A549 (cell line): Measurements from ENCODE around the gene PLXDC1. TPM values are rescaled to one million over a fixed set of nuclear protein-coding genes. Genes with fewer than 3 reads are reported as not detected.
A peak's percentile ranks its signal among the peaks of the same experiment; 100 is the strongest.

Experiments used
- ATAC-seq, 2 experiments: fragments of 200-7000 bp in 1 of 2; fragments of >200 bp in 1 of 2; cut with Nextera tagmentation in 1 of 2; cut with Tn5 transposase in 1 of 2; 3 replicates each; pipeline versions ENCODE4 v1.8.0 to v1.9.1; 2018 to 2020; ENCODE audit warnings: mild to moderate bottlenecking in 1 of 2, moderate library complexity in 1 of 2
- CTCF ChIA-PET: fragments of 300-600 bp; sonication (Branson Sonifier 250); formaldehyde crosslinking; extraction: SDS; loops from one replicate; lab custom pipeline; 2021; ENCODE audit warnings: antibody characterized with exemption, inconsistent platforms; lab: Yijun Ruan, JAX
- POLR2A ChIA-PET: fragments of 350-600 bp; formaldehyde crosslinking; extraction: SDS; loops from one replicate; lab custom pipeline; 2021; ENCODE audit warnings: antibody characterized with exemption, inconsistent platforms; lab: Yijun Ruan, JAX
- DNase-seq, 2 experiments: peaks; one replicate each; pipeline versions ENCODE4 v3.0.0 to v3.0.0-alpha.2; 2011 to 2016; ENCODE audit warnings: low read depth in 1 of 2, low spot score in 1 of 2
- FAIRE-seq: peaks from 2 replicates; lab custom pipeline; 2011; peaks lifted over from hg19 to GRCh38; lab: Jason Lieb, UNC
- H3K27ac ChIP-seq, 2 experiments: fragments of >200 bp; sonication (Bioruptor Twin); formaldehyde crosslinking; 3 replicates each; pipeline ENCODE4 v1.5.1; 2016 to 2017
- H3K4me1 ChIP-seq: fragments of >200 bp; sonication (Bioruptor Twin); formaldehyde crosslinking; 3 replicates; pipeline ENCODE4 v1.6.1; 2016
- H3K4me2 ChIP-seq: fragments of >200 bp; sonication (Bioruptor Twin); formaldehyde crosslinking; 3 replicates; pipeline ENCODE4 v1.6.1; 2016
- H3K4me3 ChIP-seq: fragments of >200 bp; sonication (Bioruptor Twin); formaldehyde crosslinking; 3 replicates; pipeline ENCODE4 v1.5.1; 2016
- H3K9me3 ChIP-seq: fragments of >200 bp; sonication (Bioruptor Twin); formaldehyde crosslinking; 3 replicates; pipeline ENCODE4 v1.6.1; 2016
- CBX2 ChIP-seq: fragments of 200-600 bp; sonication (generic); IDR thresholded peaks from 2 replicates; pipeline ENCODE4 v1.6.1; 2016; ENCODE audit warnings: low read depth, mild to moderate bottlenecking, borderline replicate concordance
- CBX8 ChIP-seq: fragments of 200-600 bp; sonication (generic); IDR thresholded peaks from 2 replicates; pipeline ENCODE4 v1.6.1; 2016
- CEBPB ChIP-seq, 2 experiments: fragments of >200 bp in 1 of 2; sonication (Bioruptor Twin) in 1 of 2; formaldehyde crosslinking in 1 of 2; IDR thresholded peaks; 2 replicates each; pipeline ENCODE4 v1.6.1; 2012 to 2016
- CHD2 ChIP-seq: fragments of 150-350 bp; IDR thresholded peaks from 2 replicates; pipeline ENCODE4 v1.6.1; 2014; ENCODE audit warnings: low read length; ENCODE audit not compliant: partially characterized antibody
- CTCF ChIP-seq: fragments of >200 bp; sonication (Bioruptor Twin); formaldehyde crosslinking; IDR thresholded peaks from 3 replicates; pipeline ENCODE4 v1.5.1; 2016
- EHMT2 ChIP-seq: fragments of 200-600 bp; sonication (generic); IDR thresholded peaks from 2 replicates; pipeline ENCODE4 v1.6.1; 2016; ENCODE audit warnings: antibody characterized with exemption, low read depth, mild to moderate bottlenecking, moderate library complexity
- FOXS1 ChIP-seq: fragments of 250-450 bp; sonication (Bioruptor Pico); IDR thresholded peaks from 2 replicates; pipeline ENCODE4 v1.5.0; 2020; ENCODE audit warnings: mild to moderate bottlenecking, moderate library complexity
- HMGXB4 ChIP-seq: fragments of 250-450 bp; sonication (Bioruptor Pico); IDR thresholded peaks from 2 replicates; pipeline ENCODE4 v1.5.0; 2021; ENCODE audit warnings: mild to moderate bottlenecking, moderate library complexity, borderline replicate concordance
- HOXB13 ChIP-seq: fragments of 250-450 bp; sonication (Bioruptor Pico); IDR thresholded peaks from 2 replicates; pipeline ENCODE4 v1.5.0; 2020; ENCODE audit warnings: low read depth, mild to moderate bottlenecking, moderate library complexity
- KDM1A ChIP-seq: fragments of 200-600 bp; sonication (generic); IDR thresholded peaks from 2 replicates; pipeline ENCODE4 v1.6.1; 2016; ENCODE audit warnings: low read depth, mild to moderate bottlenecking
- MAX ChIP-seq: IDR thresholded peaks from 2 replicates; pipeline ENCODE4 v1.6.1; 2012
- MYC ChIP-seq: IDR thresholded peaks from 2 replicates; pipeline ENCODE4 v1.6.1; 2012; ENCODE audit warnings: mild to moderate bottlenecking, inconsistent platforms, low read length, improper control_type of control experiment, borderline replicate concordance
- NPAS2 ChIP-seq: fragments of 250-450 bp; sonication (Bioruptor Pico); IDR thresholded peaks from 2 replicates; pipeline ENCODE4 v1.8.0; 2022; ENCODE audit warnings: mild to moderate bottlenecking, moderate library complexity, borderline replicate concordance
- PBX3 ChIP-seq: IDR thresholded peaks from 2 replicates; pipeline ENCODE4 v1.6.1; 2012
- RAD21 ChIP-seq, 2 experiments: fragments of >200 bp in 1 of 2; sonication (Bioruptor Twin) in 1 of 2; formaldehyde crosslinking in 1 of 2; IDR thresholded peaks in 1 of 2; conservative IDR thresholded peaks in 1 of 2; 2 replicates in 1 of 2; 3 replicates in 1 of 2; pipeline ENCODE4 v1.6.1; 2012 to 2018; ENCODE audit warnings: inconsistent platforms in 1 of 2
- RCOR1 ChIP-seq: fragments of 150-350 bp; IDR thresholded peaks from 2 replicates; pipeline ENCODE4 v1.6.1; 2014; ENCODE audit warnings: antibody characterized with exemption, low read length, low read depth
- RFX5 ChIP-seq: fragments of 450-650 bp; IDR thresholded peaks from 2 replicates; pipeline ENCODE4 v1.7.1; 2014; ENCODE audit warnings: antibody characterized with exemption, mild to moderate bottlenecking, moderate library complexity
- SMC3 ChIP-seq: fragments of >200 bp; sonication (Bioruptor Twin); formaldehyde crosslinking; IDR thresholded peaks from 3 replicates; pipeline ENCODE4 v1.6.1; 2018; ENCODE audit warnings: inconsistent platforms
- SREBF2 ChIP-seq: fragments of 450-650 bp; IDR thresholded peaks from 2 replicates; pipeline ENCODE4 v1.6.1; 2014; ENCODE audit warnings: mild to moderate bottlenecking, moderate library complexity
- TP53 ChIP-seq: fragments of 250-450 bp; sonication (Bioruptor Pico); IDR thresholded peaks from 2 replicates; pipeline ENCODE4 v1.5.0; 2021; ENCODE audit warnings: mild to moderate bottlenecking, moderate library complexity
- WGBS: methylation state at CpG from one replicate; pipeline ENCODE4 v1.1.6; 2017; ENCODE audit errors: missing lambda C conversion rate; 5-methylcytosine and 5-hydroxymethylcytosine counted together
- polyA plus RNA-seq, 4 experiments: library from polyadenylated mRNA; depleted of rRNA in 3 of 4; stranded (reverse); fragments of >200 nt; fragmentation: RNase III in 1 of 4; extraction: RNeasy Plus Mini Kit Qiagen cat#74134 plus additional on column Dnase treatment in 1 of 4; gene quantifications; 2 replicates in 3 of 4; 3 replicates in 1 of 4; pipeline ENCODE4 v1.2.3, GENCODE V29; 2011 to 2017

Gene PLXDC1
- polyA plus RNA-seq, 2 of the 4 experiments (the other 2 are of a cell fraction) = 0.31 to 0.36 TPM

- H3K4me1 ChIP-seq = peaks cover 6% of the 10 kb centered on the region; the same call in 2 of the 3 replicates
- H3K27ac ChIP-seq = peak overlapping the region in 1 of 2 experiments; percentile 51; a peak in 3 of 6 replicates
- whole genome bisulfite sequencing = 16% methylated on average over 15 of the region's 15 CpGs
- ChIA-PET POLR2A (interaction anchor here (0.6 to 1.4 kb wide), 7 partner anchors 10 to 296 kb away, joined by 3 to 10 read pairs (median 5); partner anchors contain the start of genes CACNB1, CDK12, FBXO47 and MED1), CTCF (interaction anchor here (0.5 to 30.5 kb wide), 35 partner anchors 9 to 295 kb away, joined by 3 to 612 read pairs (median 5); partner anchors contain the start of genes ARL5C, FBXO47, LASP1 and PLXDC1)
- FAIRE-seq (no peak), DNase-seq (peak; percentile 91 to 99), ATAC-seq (peak; percentile 81 to 92)
- no peaks in the 10 kb centered on the region for H3K9me3 ChIP-seq
- TF ChIP-seq PBX3 = peak; percentile 89
- peak; percentile 42 to 61; a peak in 3 of 5 replicates for TF ChIP-seq RAD21 (conservative IDR thresholded peaks at IDR 0.05 in 1 of 2, IDR thresholded peaks at IDR 0.05 in 1 of 2)
- no peak for TF ChIP-seq CBX8
- peak; percentile 59 for TF ChIP-seq SMC3
- TF ChIP-seq CTCF = peak; percentile 84
- TF ChIP-seq EHMT2 = no peak
- H3K4me2 ChIP-seq = peak overlapping the region; percentile 62
- H3K4me3 ChIP-seq = peak overlapping the region; percentile 16; the same call in 2 of the 3 replicates
Observed at GRCh38 chr17:39164675-39165143, 13.3 kb upstream of the PLXDC1 start.

GRCh38 chr17:39161962-39162361 lies 10.5 kb upstream of the PLXDC1 start:
- ChIA-PET CTCF (interaction anchor here (0.6 to 30.5 kb wide), 8 partner anchors 9 to 194 kb away, joined by 3 to 612 read pairs (median 6); partner anchors contain the start of genes ARL5C and FBXO47), POLR2A (no interaction called here)
- TF ChIP-seq HOXB13 (CRISPR knock-in tag) = no peak
- TF ChIP-seq CHD2 = no peak
- TF ChIP-seq CEBPB (IDR thresholded peaks at IDR 0.05) = no peak
- TF ChIP-seq MAX = no peak
- TF ChIP-seq TP53 (CRISPR knock-in tag) = no peak
- FAIRE-seq (no peak), ATAC-seq (no peak), DNase-seq (no peak)
- 62% methylated on average over 2 of the region's 2 CpGs for WGBS
- no peak overlapping the region for H3K4me3 ChIP-seq
- peaks cover 6% of the 10 kb centered on the region; the same call in 2 of the 3 replicates for H3K4me1 ChIP-seq
- no peak overlapping the region for H3K27ac ChIP-seq
- H3K9me3 ChIP-seq = no peaks in the 10 kb centered on the region
- no peak overlapping the region for H3K4me2 ChIP-seq

GRCh38 chr17:39158623-39159022 lies 7.2 kb upstream of the PLXDC1 start:
- no peak for TF ChIP-seq RCOR1
- no peak for TF ChIP-seq NPAS2 (CRISPR knock-in tag)
- TF ChIP-seq HMGXB4 (CRISPR knock-in tag) = no peak
- no peak for TF ChIP-seq MYC
- TF ChIP-seq MAX = no peak
- TF ChIP-seq FOXS1 = no peak
- no peak for TF ChIP-seq RFX5
- TF ChIP-seq KDM1A = no peak
- no peak for TF ChIP-seq CBX2
- TF ChIP-seq SREBF2 = no peak
- TF ChIP-seq CTCF = no peak
- POLR2A ChIA-PET = interaction anchor here (1.0 kb wide), 1 partner anchor 41 kb away, joined by 3 read pairs; the partner anchor contains the start of gene RPL19
- Histone ChIP-seq H3K9me3 (no peaks in the 10 kb centered on the region), H3K4me1 (no peaks in the 10 kb centered on the region), H3K4me2 (no peak overlapping the region), H3K4me3 (no peak overlapping the region), H3K27ac (no peak overlapping the region)
- CTCF ChIA-PET = interaction anchor here (0.8 to 30.5 kb wide), 5 partner anchors 15 to 486 kb away, joined by 4 to 612 read pairs (median 5); partner anchors contain the start of gene ARL5C
- ATAC-seq (no peak), FAIRE-seq (no peak), DNase-seq (no peak)
- 91% methylated on average over 2 of the region's 2 CpGs for WGBS
